ENCODE measurements around the gene DCTN1.

The DCTN1 gene

DNA sequence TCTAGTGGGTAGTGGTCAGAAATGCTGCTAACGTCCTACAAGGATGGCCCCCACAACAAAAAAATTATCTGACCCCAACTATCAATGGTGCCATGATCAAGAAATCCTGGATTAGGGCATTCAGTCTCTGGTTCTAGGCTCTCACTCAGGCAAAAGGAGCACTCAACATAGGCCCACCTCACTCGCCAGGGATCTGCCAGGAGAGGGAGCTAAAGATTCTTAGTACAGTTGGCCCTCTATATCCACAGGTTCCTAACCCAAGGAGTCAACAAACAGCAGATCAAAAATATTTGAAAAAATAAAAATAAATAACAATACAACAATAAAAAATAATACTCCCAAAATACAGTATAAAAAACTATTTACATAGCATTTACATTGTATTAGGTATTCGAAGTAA lies 46.9 kb downstream of the DCTN1 start:
- peak in 1 of 10 donors; percentile 11 for DNase-seq

DNA sequence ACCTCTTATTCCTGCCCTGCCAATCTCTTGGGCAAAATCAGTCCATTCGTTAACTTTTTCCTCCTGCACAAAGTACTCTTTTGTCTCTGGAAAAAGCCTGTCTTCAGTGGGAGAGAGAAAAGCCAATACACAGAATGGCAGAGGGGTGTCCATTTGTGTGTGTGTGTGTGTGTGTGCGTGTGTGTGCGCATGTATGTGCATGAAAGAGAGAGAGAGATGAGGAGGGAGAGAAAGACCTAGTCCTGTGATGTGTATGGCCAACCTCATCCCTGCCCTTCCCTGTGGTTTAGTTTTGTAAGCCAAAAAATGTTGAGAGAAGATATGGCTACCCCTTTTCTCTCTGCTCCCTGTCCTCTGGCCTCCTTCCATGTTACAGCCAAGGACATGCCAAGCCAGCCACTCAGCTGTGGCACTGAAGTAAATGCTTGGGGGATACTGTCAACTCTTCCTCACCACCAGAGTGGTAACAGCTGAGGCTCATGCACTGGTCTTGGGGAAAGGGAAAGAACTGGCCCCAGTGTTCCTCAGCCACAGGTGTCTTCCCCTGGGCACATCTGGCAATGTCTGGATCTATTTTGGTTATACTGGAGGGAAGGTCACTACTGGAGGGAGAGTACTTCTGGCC lies 47.4 kb downstream of the DCTN1 start:
- no peak for DNase-seq
- intact Hi-C loops (cut with DNase I) = loop anchor here (5.0 kb wide), 1 partner anchor 80 kb away; no protein-coding TSS in a partner anchor

More for the DNA sequence above, 46.9 kb downstream of the DCTN1 start:
- intact Hi-C loops (cut with DNase I) = loop anchor here (5.0 kb wide), 1 partner anchor 81 kb away; no protein-coding TSS in a partner anchor

DNA sequence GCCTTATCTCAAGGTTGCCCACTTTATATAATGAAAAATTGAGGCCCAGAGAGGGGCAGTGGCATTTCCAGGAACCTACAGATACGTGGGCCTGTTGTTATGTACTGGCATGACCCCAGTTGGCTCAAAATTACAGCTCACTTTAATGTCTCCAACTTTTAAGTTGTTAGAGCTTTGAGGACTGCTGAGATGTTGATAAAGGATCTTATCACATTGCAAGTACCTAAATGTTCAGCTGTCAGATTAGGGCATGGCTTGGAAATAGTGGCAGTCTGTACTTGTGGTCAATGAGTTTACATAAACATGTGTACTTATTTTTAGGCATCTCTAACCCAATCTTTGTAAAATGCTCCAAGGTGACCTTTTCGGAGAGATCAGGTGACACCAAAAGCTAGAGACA lies 51.5 kb downstream of the DCTN1 start:
- intact Hi-C loops (cut with DNase I) = no loop called here

DNA sequence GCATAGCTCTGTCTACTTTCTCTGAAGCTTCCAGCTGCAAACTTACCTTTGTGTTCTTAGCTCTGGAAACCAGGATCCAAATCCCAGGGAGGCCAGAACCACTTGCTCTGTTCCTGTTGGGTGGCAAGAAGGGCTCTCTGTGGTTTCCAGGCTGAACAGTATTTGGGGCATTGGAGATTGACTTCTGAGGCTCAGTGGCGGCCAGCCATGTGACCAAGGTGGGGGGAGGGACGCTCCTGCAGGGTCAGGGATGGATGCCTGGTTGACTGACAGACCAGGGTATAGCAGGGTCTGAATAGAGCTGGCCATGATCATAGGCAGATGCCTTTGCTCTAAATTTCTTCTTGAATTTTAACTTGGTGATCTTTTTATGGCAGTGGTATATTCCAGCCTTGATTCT lies 52.0 kb downstream of the DCTN1 start:
- no peak for DNase-seq
- intact Hi-C loops (cut with DNase I) = no loop called here

More for the DNA sequence above, 51.5 kb downstream of the DCTN1 start:
- DNase-seq = no peak

DNA sequence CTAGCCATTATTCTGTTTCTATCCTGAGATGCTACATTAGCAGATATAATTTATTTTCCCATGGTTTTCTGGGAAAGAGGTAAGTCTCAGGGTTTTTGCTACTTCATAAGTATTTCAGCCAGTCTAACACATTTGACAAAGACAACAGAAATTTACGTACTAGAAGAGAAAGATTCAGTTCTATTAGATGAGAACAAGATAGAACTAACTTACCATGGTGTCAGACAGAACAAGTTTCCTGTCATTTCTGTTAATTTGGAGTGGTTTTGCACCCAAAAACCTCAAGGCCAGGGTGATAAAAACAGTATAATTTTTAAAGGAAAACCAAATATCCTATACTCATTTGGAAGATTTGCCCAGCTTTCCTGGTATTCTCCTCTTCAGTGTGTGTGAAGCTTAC lies 52.5 kb downstream of the DCTN1 start:
- intact Hi-C loops (cut with DNase I) = no loop called here
- DNase-seq = no peak

DNA sequence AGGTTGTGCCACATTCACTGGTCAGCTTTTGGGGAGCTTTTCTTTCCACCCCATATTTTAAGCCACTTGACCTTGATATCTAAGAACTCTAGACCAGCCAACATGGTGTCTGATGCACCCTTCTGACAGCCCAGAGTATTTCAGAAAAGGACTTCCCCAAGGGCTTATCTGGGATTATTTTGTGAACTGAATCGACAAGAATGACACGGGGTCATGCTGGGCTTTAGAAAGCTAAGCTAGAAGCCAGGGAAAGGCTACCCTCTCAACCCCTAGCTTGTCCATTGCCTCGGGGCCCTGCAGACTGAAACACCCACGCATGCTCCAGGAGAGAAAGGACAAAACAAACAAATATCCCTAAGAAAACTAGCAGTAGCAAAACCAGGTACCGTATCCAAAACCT lies 52.9 kb downstream of the DCTN1 start:
- intact Hi-C loops (cut with DNase I) = no loop called here
- no peak for DNase-seq

DNA sequence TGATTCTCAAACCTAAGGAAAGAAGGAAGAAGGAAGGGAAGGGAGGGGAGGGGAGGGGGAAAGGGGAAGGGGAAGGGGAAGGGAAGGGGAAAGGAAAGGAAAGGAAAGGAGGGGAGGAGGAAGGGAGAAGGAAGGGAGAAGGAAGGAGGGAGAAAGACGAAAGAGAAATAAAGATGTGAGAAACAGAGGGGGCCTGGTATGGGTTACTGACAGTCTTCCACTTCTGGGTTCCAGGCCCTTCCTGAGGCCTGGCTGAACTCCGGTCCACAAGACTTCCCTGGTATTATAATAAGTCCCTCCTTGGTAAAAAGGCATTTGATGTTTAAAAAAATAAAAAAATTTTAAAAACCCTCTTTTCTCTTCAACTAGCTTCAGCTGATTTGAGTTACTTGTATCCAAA lies 54.3 kb downstream of the DCTN1 start:
- DNase-seq = no peak
- intact Hi-C loops (cut with DNase I) = no loop called here

DNA sequence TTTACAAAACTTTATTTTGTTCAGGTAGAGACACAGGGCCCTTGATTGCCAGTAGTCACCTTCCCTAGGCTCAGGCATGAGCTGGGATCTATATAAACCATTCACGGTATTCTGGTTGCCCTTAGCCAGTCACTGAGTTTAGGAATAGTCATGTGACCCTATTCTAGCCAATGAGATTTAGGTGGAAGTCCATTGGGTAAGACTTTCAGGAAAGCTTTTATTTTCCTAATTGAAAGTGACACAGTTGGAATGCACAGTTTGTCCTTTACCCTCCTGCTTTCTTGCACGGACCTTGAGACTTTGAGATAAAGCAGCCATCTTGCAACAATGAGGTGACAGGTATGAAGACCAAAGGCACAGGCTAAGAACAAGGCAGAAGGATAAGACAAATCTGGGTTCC lies 58.4 kb downstream of the DCTN1 start:
- DNase-seq = no peak
- intact Hi-C loops (cut with DNase I) = no loop called here

DNA sequence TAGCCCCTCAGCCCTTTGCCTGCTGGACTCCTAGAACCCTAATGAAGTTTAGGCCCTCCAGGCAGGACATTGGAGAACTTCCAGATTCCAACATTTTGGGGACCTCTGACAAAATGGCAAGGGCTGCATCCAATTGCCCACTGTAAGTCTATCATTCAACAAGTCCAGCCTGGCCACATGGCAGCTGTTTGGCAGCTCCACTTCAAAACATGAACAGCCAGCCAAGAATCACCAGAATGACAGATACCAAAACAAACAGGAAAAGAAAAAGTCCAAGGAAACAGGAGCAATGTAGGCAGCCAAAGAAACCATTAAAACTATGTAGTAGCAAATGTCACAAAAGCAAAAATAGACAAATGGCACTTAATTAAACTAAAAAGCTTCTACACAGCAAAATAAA lies 62.4 kb downstream of the DCTN1 start:
- intact Hi-C loops (cut with DNase I) = no loop called here
- peak in 2 of 10 donors; percentile 13 to 38 for DNase-seq

DNA sequence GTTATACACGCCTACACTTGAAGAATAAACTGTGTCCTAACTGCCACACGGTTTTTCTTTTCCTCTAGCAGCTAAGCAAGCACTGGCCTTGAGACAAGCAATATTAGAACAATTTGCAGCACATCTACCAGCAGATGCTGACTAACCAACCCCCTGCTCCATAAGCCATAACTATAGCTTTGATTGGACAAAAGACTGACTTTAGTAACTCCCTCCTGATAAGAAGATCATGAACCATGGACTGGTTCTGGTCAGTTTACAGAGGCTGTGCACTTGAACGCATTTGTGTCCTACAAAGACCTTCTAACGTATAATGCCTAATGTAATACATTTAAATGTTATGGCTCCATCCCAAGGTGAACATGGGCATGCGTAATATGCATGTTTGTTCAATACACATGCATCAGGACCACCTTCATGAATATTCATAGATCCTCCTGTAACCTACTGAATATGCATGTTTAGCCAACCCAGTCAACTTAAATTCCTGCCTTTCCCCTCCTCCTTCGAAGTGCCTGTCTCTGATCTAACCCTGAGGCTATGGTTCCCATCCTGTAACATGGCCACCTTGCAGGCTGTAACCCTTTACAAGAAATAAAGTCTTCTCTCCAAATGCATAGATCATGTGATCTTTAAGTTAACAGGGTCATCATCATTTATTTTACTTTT lies 63.4 kb downstream of the DCTN1 start:
- DNase-seq = no peak
- intact Hi-C loops (cut with DNase I) = no loop called here

DNA sequence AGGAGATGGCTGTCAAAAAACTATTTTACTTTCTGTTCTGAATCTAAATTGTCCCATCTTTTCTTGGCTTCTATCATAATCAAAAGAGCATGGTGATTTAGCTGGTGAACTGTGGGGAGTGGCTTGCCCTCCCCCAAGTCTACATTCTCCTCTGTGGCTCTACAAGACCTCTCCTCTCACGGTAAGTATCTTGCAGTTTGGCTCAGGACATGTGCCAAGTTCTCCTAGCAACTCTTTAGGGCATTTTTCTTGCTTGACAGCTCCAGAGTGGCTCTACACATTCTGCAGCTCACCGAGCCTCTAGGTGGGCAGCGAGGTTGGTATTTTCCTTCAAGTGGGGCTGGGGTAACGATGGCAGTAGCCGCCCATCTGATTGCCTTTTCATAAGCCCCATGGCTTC lies 66.0 kb downstream of the DCTN1 start:
- intact Hi-C loops (cut with DNase I) = no loop called here
- no peak for DNase-seq

DNA sequence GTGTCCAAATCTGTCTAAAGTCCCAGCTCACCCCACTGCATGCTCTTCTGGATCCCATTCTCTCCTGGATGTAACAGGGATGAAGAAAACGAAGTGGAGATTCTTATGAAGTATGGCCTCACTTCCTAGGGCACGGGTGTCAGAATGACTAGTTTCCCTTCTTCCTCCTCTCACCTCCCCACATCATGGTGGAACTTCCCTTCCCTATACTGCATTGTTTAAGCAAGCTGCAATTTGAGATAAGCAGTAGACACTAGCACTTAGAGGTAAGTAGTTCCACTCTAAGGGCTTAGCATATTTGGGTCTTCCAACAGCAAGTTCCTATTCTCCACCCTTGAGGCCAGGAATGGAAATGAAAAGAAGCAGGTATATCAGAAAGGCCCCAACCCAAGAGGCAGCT lies 66.6 kb downstream of the DCTN1 start:
- no peak for DNase-seq

DNA sequence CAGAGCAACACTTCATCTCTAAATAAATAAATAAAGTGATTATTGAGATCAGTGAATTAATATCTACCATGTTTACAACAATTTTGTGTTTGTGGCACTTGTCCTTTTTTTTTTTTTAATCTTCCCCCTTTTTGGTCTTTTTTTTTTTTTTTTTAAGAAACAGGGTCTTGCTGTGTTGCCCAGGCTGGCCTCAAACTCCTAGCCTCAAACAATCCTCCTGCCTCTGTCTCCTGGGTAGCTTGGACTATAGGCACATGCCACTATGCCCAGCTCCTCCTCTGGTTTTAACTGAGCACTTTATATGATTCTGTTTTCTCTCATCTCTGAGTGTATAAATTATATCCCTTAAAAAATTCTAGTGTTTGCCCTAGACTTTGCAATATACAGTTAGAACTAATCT lies 67.2 kb downstream of the DCTN1 start:
- intact Hi-C loops (cut with DNase I) = no loop called here
- no peak for DNase-seq

More for the DNA sequence above, 66.6 kb downstream of the DCTN1 start:
- intact Hi-C loops (cut with DNase I) = no loop called here
